Lower leg skin (tissue), 3 donors: ENCODE measurements around the gene NT5DC3.

ENCODE experiments used
- POLR2A ChIP-seq, 2 donors: fragments of 450-650 bp; IDR thresholded peaks; one replicate each; pipeline ENCODE4 v1.6.1; 2016 to 2017; ENCODE audit warnings: antibody characterized with exemption in 2 of 2, mild to moderate bottlenecking in 1 of 2, moderate library complexity in 1 of 2
- TF ChIP-seq, protein P1 (sequence below), 3 donors: fragments of 450-650 bp; IDR thresholded peaks; one replicate each; pipeline ENCODE4 v1.5.1; 2016; ENCODE audit warnings: antibody characterized with exemption in 3 of 3, mild to moderate bottlenecking in 3 of 3, moderate library complexity in 2 of 3

DNA sequence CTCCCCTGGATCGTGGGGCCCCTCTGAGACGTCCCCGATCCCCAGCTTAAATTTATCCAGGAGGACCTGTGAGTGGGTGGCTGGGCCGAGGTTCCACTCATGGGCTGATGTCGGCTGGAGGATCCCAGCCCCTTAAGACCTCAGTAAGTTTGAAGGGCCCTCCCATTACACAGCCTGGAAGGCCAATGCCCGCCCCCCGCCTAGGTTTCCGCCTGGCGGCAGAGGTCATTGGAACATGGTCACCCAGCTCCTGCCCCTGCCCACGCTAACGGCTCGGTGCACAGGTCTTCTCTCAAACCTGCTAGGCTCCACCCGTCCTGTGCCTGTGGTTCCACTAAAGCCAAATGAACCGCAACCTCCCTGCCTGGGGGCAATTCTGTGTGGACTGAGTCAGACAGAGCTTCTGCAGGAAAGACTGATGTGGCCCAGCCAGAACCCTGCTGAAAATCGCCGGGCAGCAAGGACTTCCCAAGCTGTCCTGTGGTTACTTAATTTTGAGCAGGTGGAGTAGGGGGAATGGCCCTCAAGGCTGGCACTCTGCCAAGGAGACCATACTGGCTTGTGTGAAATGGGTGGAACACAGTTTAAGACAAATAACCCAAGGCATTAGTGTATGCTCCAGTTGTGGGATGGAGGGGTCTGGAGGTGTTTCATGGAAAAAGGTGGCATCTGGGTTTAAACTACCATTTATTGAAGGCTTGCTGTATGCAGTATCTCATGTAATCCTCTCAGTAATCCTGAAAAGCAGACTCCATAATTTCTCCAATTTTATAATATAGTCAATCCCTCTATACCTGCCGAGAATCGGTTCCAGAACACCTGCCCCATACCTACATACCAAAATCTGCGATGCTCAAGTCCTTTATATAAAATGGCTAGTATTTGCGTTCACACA lies 903 bp upstream of the NT5DC3 start:
- TF ChIP-seq, protein P1, sequence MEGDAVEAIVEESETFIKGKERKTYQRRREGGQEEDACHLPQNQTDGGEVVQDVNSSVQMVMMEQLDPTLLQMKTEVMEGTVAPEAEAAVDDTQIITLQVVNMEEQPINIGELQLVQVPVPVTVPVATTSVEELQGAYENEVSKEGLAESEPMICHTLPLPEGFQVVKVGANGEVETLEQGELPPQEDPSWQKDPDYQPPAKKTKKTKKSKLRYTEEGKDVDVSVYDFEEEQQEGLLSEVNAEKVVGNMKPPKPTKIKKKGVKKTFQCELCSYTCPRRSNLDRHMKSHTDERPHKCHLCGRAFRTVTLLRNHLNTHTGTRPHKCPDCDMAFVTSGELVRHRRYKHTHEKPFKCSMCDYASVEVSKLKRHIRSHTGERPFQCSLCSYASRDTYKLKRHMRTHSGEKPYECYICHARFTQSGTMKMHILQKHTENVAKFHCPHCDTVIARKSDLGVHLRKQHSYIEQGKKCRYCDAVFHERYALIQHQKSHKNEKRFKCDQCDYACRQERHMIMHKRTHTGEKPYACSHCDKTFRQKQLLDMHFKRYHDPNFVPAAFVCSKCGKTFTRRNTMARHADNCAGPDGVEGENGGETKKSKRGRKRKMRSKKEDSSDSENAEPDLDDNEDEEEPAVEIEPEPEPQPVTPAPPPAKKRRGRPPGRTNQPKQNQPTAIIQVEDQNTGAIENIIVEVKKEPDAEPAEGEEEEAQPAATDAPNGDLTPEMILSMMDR (IDR thresholded peaks at IDR 0.05): no peak
- no peak for TF ChIP-seq POLR2A (IDR thresholded peaks at IDR 0.05)
